IMR-90 (cell line): Measurements from ENCODE around the gene DNAJC22. TPM values are rescaled to one million over a fixed set of nuclear protein-coding genes. Genes with fewer than 3 reads are reported as not detected.

Experiments used
- ATAC-seq: fragments of 200-7000 bp; cut with Tn5 transposase; 2 replicates; pipeline ENCODE4 v1.9.1; 2020; ENCODE audit warnings: low read depth, mild to moderate bottlenecking, moderate library complexity
- BruUV-seq: library from RNA; stranded (reverse); fragments of 400-500 nt; replicated peaks from 2 replicates; lab custom pipeline; 2021; lab: Mats Ljungman, UMichigan
- CTCF ChIA-PET: fragments of 300-600 bp; formaldehyde crosslinking; extraction: SDS; loops from one replicate; lab custom pipeline; 2021; ENCODE audit warnings: antibody characterized with exemption; lab: Yijun Ruan, JAX
- POLR2A ChIA-PET: fragments of 300-600 bp; sonication (Branson Sonifier 250); formaldehyde crosslinking; loops from one replicate; lab custom pipeline; 2022; ENCODE audit warnings: antibody characterized with exemption; ENCODE audit not compliant: unreplicated experiment; lab: Charles Lee
- DNase-seq: peaks from one replicate; pipeline ENCODE4 v3.0.0; 2013
- H2AFZ ChIP-seq: replicated peaks from 2 replicates; pipeline ENCODE3; 2013; ENCODE audit warnings: low read length, mild to moderate bottlenecking; ENCODE audit not compliant: poor library complexity
- H2AK5ac ChIP-seq: 2 replicates; pipeline ENCODE4 v1.6.1; 2013; ENCODE audit warnings: low read depth, low read length, inconsistent platforms
- H2AK9ac ChIP-seq: replicated peaks from 2 replicates; pipeline ENCODE3; 2013; ENCODE audit warnings: mild to moderate bottlenecking, low read depth, low read length, moderate library complexity; ENCODE audit not compliant: poor library complexity
- H2BK120ac ChIP-seq: 2 replicates; pipeline ENCODE4 v1.6.1; 2013; ENCODE audit warnings: low read depth, low read length, inconsistent platforms
- H2BK15ac ChIP-seq: 3 replicates; pipeline ENCODE4 v1.6.1; 2013; ENCODE audit warnings: low read depth, low read length, inconsistent platforms
- H2BK20ac ChIP-seq: 2 replicates; pipeline ENCODE4 v1.6.1; 2013; ENCODE audit warnings: low read depth, mild to moderate bottlenecking, inconsistent platforms, low read length, moderate library complexity
- H2BK5ac ChIP-seq: 2 replicates; pipeline ENCODE4 v1.6.1; 2013; ENCODE audit warnings: mild to moderate bottlenecking, low read depth, low read length, inconsistent platforms; ENCODE audit not compliant: poor library complexity, severe bottlenecking
- H3K14ac ChIP-seq: replicated peaks from 2 replicates; pipeline ENCODE4 v1.6.1; 2013; ENCODE audit warnings: low read depth, low read length, inconsistent platforms
- H3K18ac ChIP-seq: 2 replicates; pipeline ENCODE4 v1.6.1; 2013; ENCODE audit warnings: low read depth, low read length, control low read depth
- H3K23ac ChIP-seq: 2 replicates; pipeline ENCODE4 v1.6.1; 2013; ENCODE audit warnings: low read depth, low read length, inconsistent platforms
- H3K27ac ChIP-seq: 2 replicates; pipeline ENCODE4 v1.5.1; 2013; ENCODE audit warnings: mild to moderate bottlenecking, control low read depth, low read length; ENCODE audit not compliant: insufficient read depth
- H3K27me3 ChIP-seq: 2 replicates; pipeline ENCODE4 v1.6.1; 2013; ENCODE audit warnings: low read length; ENCODE audit not compliant: control insufficient read depth, insufficient read depth
- H3K36me3 ChIP-seq: 2 replicates; pipeline ENCODE4 v1.6.1; 2013; ENCODE audit warnings: low read length, mixed read lengths; ENCODE audit not compliant: control insufficient read depth, insufficient read depth
- H3K4ac ChIP-seq: 2 replicates; pipeline ENCODE4 v1.6.1; 2013; ENCODE audit warnings: low read depth, low read length, inconsistent platforms
- H3K4me1 ChIP-seq: 2 replicates; pipeline ENCODE4 v1.6.1; 2013; ENCODE audit warnings: low read length, mixed read lengths; ENCODE audit not compliant: control insufficient read depth, insufficient read depth
- H3K4me2 ChIP-seq: 2 replicates; pipeline ENCODE4 v1.6.1; 2013; ENCODE audit warnings: low read depth, mild to moderate bottlenecking, control low read depth, low read length, moderate library complexity
- H3K4me3 ChIP-seq: 2 replicates; pipeline ENCODE4 v1.5.1; 2013; ENCODE audit warnings: low read depth, mild to moderate bottlenecking, control low read depth, low read length, moderate library complexity; ENCODE audit not compliant: insufficient read depth
- H3K56ac ChIP-seq: 2 replicates; pipeline ENCODE4 v1.6.1; 2013; ENCODE audit warnings: low read length, inconsistent platforms; ENCODE audit not compliant: insufficient read depth; ENCODE audit errors: extremely low read depth
- H3K79me1 ChIP-seq, 2 experiments: 2 replicates each; pipeline ENCODE4 v1.6.1; 2013; ENCODE audit warnings: low read length in 2 of 2, inconsistent platforms in 1 of 2, low read depth in 1 of 2
- H3K9ac ChIP-seq: 2 replicates; pipeline ENCODE4 v1.6.1; 2013; ENCODE audit warnings: low read depth, low read length, control low read depth
- H3K9me1 ChIP-seq: 2 replicates; pipeline ENCODE4 v1.6.1; 2013; ENCODE audit warnings: low read length, inconsistent platforms; ENCODE audit not compliant: insufficient read depth
- H3K9me3 ChIP-seq: 2 replicates; pipeline ENCODE4 v1.6.1; 2013; ENCODE audit warnings: low read length; ENCODE audit not compliant: control insufficient read depth, insufficient read depth
- H4K20me1 ChIP-seq: 2 replicates; pipeline ENCODE4 v1.6.1; 2013; ENCODE audit warnings: low read length, inconsistent platforms; ENCODE audit not compliant: insufficient read depth
- H4K5ac ChIP-seq: 2 replicates; pipeline ENCODE4 v1.6.1; 2013; ENCODE audit warnings: mild to moderate bottlenecking, low read depth, low read length, control low read depth
- H4K8ac ChIP-seq, 2 experiments: 2 replicates each; pipeline ENCODE4 v1.6.1; 2013; ENCODE audit warnings: low read depth in 2 of 2, low read length in 2 of 2, control low read depth in 1 of 2, inconsistent platforms in 1 of 2
- H4K91ac ChIP-seq: 2 replicates; pipeline ENCODE4 v1.6.1; 2013; ENCODE audit warnings: low read depth, low read length, inconsistent platforms; ENCODE audit not compliant: insufficient read depth
- CEBPB ChIP-seq: IDR thresholded peaks from 2 replicates; pipeline ENCODE4 v1.6.1; 2012; ENCODE audit warnings: low read depth, low read length, improper control_type of control experiment
- CHD1 ChIP-seq: IDR thresholded peaks from 2 replicates; pipeline ENCODE4 v1.6.1; 2012; ENCODE audit warnings: low read depth, low read length, improper control_type of control experiment
- FOS ChIP-seq: fragments of 150-350 bp; IDR thresholded peaks from 2 replicates; pipeline ENCODE4 v1.6.1; 2016; ENCODE audit warnings: low read depth, low read length
- MAFK ChIP-seq: IDR thresholded peaks from 2 replicates; pipeline ENCODE4 v1.6.1; 2012; ENCODE audit warnings: low read depth, low read length, improper control_type of control experiment
- MAZ ChIP-seq: IDR thresholded peaks from 2 replicates; pipeline ENCODE4 v1.6.1; 2012; ENCODE audit warnings: low read depth, mild to moderate bottlenecking, low read length, improper control_type of control experiment, moderate library complexity, borderline replicate concordance
- MXI1 ChIP-seq: IDR thresholded peaks from 2 replicates; pipeline ENCODE4 v1.6.1; 2012; ENCODE audit warnings: low read depth, mild to moderate bottlenecking, low read length, moderate library complexity, borderline replicate concordance
- NFE2L2 ChIP-seq: fragments of 150-350 bp; IDR thresholded peaks from 2 replicates; pipeline ENCODE4 v1.6.1; 2016; ENCODE audit warnings: low read depth, mild to moderate bottlenecking, low read length
- POLR2A ChIP-seq: IDR thresholded peaks from 2 replicates; pipeline ENCODE4 v1.6.1; 2012; ENCODE audit warnings: mild to moderate bottlenecking, low read depth, low read length
- RAD21 ChIP-seq: IDR thresholded peaks from 2 replicates; pipeline ENCODE4 v1.6.1; 2012; ENCODE audit warnings: low read length, improper control_type of control experiment
- RCOR1 ChIP-seq: IDR thresholded peaks from 2 replicates; pipeline ENCODE4 v1.6.1; 2012; ENCODE audit warnings: mild to moderate bottlenecking, low read length, improper control_type of control experiment; ENCODE audit not compliant: insufficient replicate concordance
- RFX5 ChIP-seq: IDR thresholded peaks from 2 replicates; pipeline ENCODE4 v1.8.0; 2012; ENCODE audit warnings: low read depth, mild to moderate bottlenecking, low read length, moderate library complexity
- SMC3 ChIP-seq: fragments of 150-350 bp; IDR thresholded peaks from 2 replicates; pipeline ENCODE4 v1.6.1; 2016; ENCODE audit warnings: low read depth, mild to moderate bottlenecking, antibody characterized with exemption, low read length, moderate library complexity
- WGBS, 2 experiments: methylation state at CpG; one replicate each; pipeline versions ENCODE4 v1.1.5 to v1.1.7; 2013; ENCODE audit warnings: missing lambda C conversion rate in 2 of 2; ENCODE audit not compliant: insufficient read length in 1 of 2; ENCODE audit errors: extremely low coverage in 2 of 2; 5-methylcytosine and 5-hydroxymethylcytosine counted together
- dilution Hi-C: fragments of 300-500 bp; cut with HindIII; formaldehyde crosslinking; loops from one replicate; pipeline ENCODE4 v1.14.3; 2018; ENCODE audit warnings: low sequenced_read_pairs; ENCODE audit not compliant: unreplicated experiment
- in situ Hi-C: fragments of 300-500 bp; cut with MboI; formaldehyde crosslinking; loops from 3 replicates; pipeline ENCODE4 v1.14.3; 2019; ENCODE audit warnings: low sequenced_read_pairs, inconsistent platforms, mixed read lengths
- intact Hi-C: fragments of 100-400 bp; cut with micrococcal nuclease; formaldehyde crosslinking; loops from 2 replicates; pipeline ENCODE4 v1.10.0; 2022
- polyA plus RNA-seq, 3 experiments: library from polyadenylated mRNA; depleted of rRNA; stranded (reverse); fragments of >200 nt; gene quantifications; 2 replicates each; pipeline ENCODE4 v1.2.3, GENCODE V29; 2012; ENCODE audit warnings: low replicate concordance in 1 of 3
- total RNA-seq: library from RNA; depleted of rRNA; stranded (reverse); fragments of >200 nt; gene quantifications from 2 replicates; pipeline ENCODE4 v1.2.3, GENCODE V29; 2012
- TF ChIP-seq, protein P1 (sequence below): conservative IDR thresholded peaks from 2 replicates; pipeline ENCODE4 v1.5.1; 2012; ENCODE audit warnings: mild to moderate bottlenecking, low read depth, low read length, improper control_type of control experiment

Gene DNAJC22
- total and polyA plus RNA-seq, 2 of the 4 experiments (the other 2 are of a cell fraction) = 8.1 to 8.2 TPM

DNA sequence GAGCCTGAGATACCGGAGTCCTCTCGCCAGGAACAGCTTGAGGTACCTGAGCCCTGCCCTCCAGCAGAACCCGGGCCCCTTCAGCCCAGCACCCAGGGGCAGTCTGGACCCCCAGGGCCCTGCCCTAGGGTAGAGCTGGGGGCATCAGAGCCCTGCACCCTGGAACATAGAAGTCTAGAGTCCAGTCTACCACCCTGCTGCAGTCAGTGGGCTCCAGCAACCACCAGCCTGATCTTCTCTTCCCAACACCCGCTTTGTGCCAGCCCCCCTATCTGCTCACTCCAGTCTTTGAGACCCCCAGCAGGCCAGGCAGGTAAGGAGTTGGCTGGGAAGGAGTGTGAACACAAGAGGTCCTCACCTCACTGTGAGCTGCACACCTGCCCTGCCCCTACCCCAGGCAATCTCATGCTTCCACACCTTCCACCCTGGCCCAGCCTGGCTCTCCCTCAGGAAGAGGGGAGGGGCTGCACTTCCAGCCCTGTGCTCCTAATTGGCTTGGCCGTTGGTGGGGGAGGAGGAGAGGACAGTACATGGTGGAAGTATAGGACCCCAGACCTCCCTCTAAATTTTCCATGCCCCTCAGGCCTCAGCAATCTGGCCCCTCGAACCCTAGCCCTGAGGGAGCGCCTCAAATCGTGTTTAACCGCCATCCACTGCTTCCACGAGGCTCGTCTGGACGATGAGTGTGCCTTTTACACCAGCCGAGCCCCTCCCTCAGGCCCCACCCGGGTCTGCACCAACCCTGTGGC, 15.9 kb upstream of the DNAJC22 start (continued):
- no peak for TF ChIP-seq SMC3

- Histone ChIP-seq H4K8ac (no peak overlapping the region), H4K20me1 (no peaks in the 10 kb centered on the region), H2BK5ac (no peak overlapping the region), H2BK20ac (no peak overlapping the region), H3K4me3 (no peak overlapping the region), H4K91ac (no peak overlapping the region), H2AK9ac (peak overlapping the region; percentile 84), H3K14ac (no peak overlapping the region), H3K9me1 (no peaks in the 10 kb centered on the region), H3K79me1 (peaks cover 0 to 6% of the 10 kb centered on the region in 2 experiments; a peak in 1 of 4 replicates), H3K9ac (no peak overlapping the region), H3K4ac (no peak overlapping the region), H2AK5ac (0 out of 2 replicates have a peak overlapping the region, but pooled peaks have one; percentile 21), H3K27ac (no peak overlapping the region), H2BK120ac (no peak overlapping the region), H2BK15ac (no peak overlapping the region), H3K56ac (no peak overlapping the region), H2AFZ (peak overlapping the region; percentile 82), H3K18ac (no peak overlapping the region), H3K4me2 (no peak overlapping the region), H4K5ac (no peak overlapping the region), H3K9me3 (no peaks in the 10 kb centered on the region), H3K27me3 (peaks cover 24% of the 10 kb centered on the region), H3K4me1 (no peaks in the 10 kb centered on the region), H3K23ac (no peak overlapping the region), H3K36me3 (peaks cover 6% of the 10 kb centered on the region)
- BruUV-seq = no TSS peak
- in situ Hi-C loops (no loop called here), dilution Hi-C loops (no loop called here), intact Hi-C loops (loop anchor here (1.0 to 2.0 kb wide), 2 partner anchors 183 to 249 kb away; no protein-coding TSS in a partner anchor)
- WGBS, 2 experiments = 64% methylated on average over 9 of the region's 11 CpGs; no CpG with 5 or more reads in 1 of the 2 experiments
- POLR2A ChIA-PET = interaction anchor here (1.0 kb wide), 1 partner anchor 9 kb away, joined by 4 read pairs; the partner anchor contains the start of gene TROAP
- peak; percentile 76 for DNase-seq
- CTCF ChIA-PET = interaction anchor here (0.6 to 3.6 kb wide), 20 partner anchors 9 to 294 kb away, joined by 3 to 25 read pairs (median 4); partner anchors contain the start of genes DNAJC22 and TROAP
- peak; percentile 98 for ATAC-seq
- TF ChIP-seq SMC3 = peak; percentile 80
- peak; percentile 93 for TF ChIP-seq RAD21
- TF ChIP-seq RFX5 = no peak
- no peak for TF ChIP-seq FOS
- peak; percentile 75 for TF ChIP-seq MXI1
- TF ChIP-seq CHD1 = no peak
- TF ChIP-seq CEBPB = no peak
- TF ChIP-seq, protein P1, sequence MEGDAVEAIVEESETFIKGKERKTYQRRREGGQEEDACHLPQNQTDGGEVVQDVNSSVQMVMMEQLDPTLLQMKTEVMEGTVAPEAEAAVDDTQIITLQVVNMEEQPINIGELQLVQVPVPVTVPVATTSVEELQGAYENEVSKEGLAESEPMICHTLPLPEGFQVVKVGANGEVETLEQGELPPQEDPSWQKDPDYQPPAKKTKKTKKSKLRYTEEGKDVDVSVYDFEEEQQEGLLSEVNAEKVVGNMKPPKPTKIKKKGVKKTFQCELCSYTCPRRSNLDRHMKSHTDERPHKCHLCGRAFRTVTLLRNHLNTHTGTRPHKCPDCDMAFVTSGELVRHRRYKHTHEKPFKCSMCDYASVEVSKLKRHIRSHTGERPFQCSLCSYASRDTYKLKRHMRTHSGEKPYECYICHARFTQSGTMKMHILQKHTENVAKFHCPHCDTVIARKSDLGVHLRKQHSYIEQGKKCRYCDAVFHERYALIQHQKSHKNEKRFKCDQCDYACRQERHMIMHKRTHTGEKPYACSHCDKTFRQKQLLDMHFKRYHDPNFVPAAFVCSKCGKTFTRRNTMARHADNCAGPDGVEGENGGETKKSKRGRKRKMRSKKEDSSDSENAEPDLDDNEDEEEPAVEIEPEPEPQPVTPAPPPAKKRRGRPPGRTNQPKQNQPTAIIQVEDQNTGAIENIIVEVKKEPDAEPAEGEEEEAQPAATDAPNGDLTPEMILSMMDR = peak; percentile 91
- TF ChIP-seq NFE2L2 = no peak
- no peak for TF ChIP-seq MAFK
- TF ChIP-seq MAZ = no peak
- TF ChIP-seq RCOR1 = no peak
- TF ChIP-seq POLR2A = no peak
Observed at GRCh38 chr12:49331380-49332222, 15.1 kb upstream of the DNAJC22 start.
